ENCODE measurements around the gene PRUNE2. TPM values are rescaled to one million over a fixed set of nuclear protein-coding genes. Genes with fewer than 3 reads are reported as not detected.

The PRUNE2 gene
- total and polyA plus RNA-seq, 12 donors: 1.9 to 68.0 (median 11.2) TPM

- 64 to 80% (median 67%) methylated on average over 2 of the region's 2 CpGs for WGBS, 4 donors
- no peak overlapping the region for H3K4me3 ChIP-seq
- no peak overlapping the region for H3K27ac ChIP-seq
- no peaks in the 10 kb centered on the region for H3K9me3 ChIP-seq (replicated peaks in 1 of 3)
- no peaks in the 10 kb centered on the region for H3K27me3 ChIP-seq
- DNase-seq: no peak
- H3K36me3 ChIP-seq (replicated peaks in 1 of 2): no peaks in the 10 kb centered on the region
- TF ChIP-seq POLR2A (IDR thresholded peaks at IDR 0.05): no peak
- no peak for TF ChIP-seq CTCF (IDR thresholded peaks at IDR 0.05)
- intact Hi-C loops (cut with DNase I): no loop called here
- H3K4me1 ChIP-seq (replicated peaks in 1 of 2): no peaks in the 10 kb centered on the region
Observed at GRCh38 chr9:76681556-76681955, 224.4 kb downstream of the PRUNE2 start.

- H3K27me3 ChIP-seq: no peaks in the 10 kb centered on the region
- TF ChIP-seq CTCF (IDR thresholded peaks at IDR 0.05) (no peak), POLR2A (IDR thresholded peaks at IDR 0.05) (no peak)
- no peaks in the 10 kb centered on the region for H3K4me1 ChIP-seq (replicated peaks in 1 of 2)
- no peak for DNase-seq
- H3K27ac ChIP-seq: no peak overlapping the region
- H3K9me3 ChIP-seq (replicated peaks in 1 of 3): no peaks in the 10 kb centered on the region
- intact Hi-C loops (cut with DNase I): no loop called here
- H3K36me3 ChIP-seq (replicated peaks in 1 of 2): no peaks in the 10 kb centered on the region
- H3K4me3 ChIP-seq: no peak overlapping the region
- WGBS, 4 donors: 80 to 87% (median 84%) methylated on average over 10 of the region's 10 CpGs
Observed at GRCh38 chr9:76680716-76681425, 225.0 kb downstream of the PRUNE2 start.

- Histone ChIP-seq H3K9me3 (replicated peaks in 1 of 3) (no peaks in the 10 kb centered on the region), H3K4me3 (no peak overlapping the region), H3K4me1 (replicated peaks in 1 of 2) (no peaks in the 10 kb centered on the region), H3K36me3 (replicated peaks in 1 of 2) (no peaks in the 10 kb centered on the region), H3K27ac (no peak overlapping the region), H3K27me3 (no peaks in the 10 kb centered on the region)
- 70 to 82% (median 76%) methylated on average over 13 to 15 of the region's 15 CpGs for WGBS, 4 donors
- DNase-seq: peak in 2 of 7 donors; percentile 12 to 30
- TF ChIP-seq POLR2A (IDR thresholded peaks at IDR 0.05): no peak
- no peak for TF ChIP-seq CTCF (IDR thresholded peaks at IDR 0.05)
- intact Hi-C loops (cut with DNase I): no loop called here
Observed at GRCh38 chr9:76677481-76678055, 228.3 kb downstream of the PRUNE2 start.

- Histone ChIP-seq H3K4me1 (replicated peaks in 1 of 2) (no peaks in the 10 kb centered on the region), H3K4me3 (no peak overlapping the region), H3K9me3 (replicated peaks in 1 of 3) (no peaks in the 10 kb centered on the region), H3K27ac (no peak overlapping the region), H3K36me3 (replicated peaks in 1 of 2) (no peaks in the 10 kb centered on the region), H3K27me3 (no peaks in the 10 kb centered on the region)
- DNase-seq: no peak
- intact Hi-C loops (cut with DNase I): no loop called here
- TF ChIP-seq CTCF (IDR thresholded peaks at IDR 0.05) (no peak), POLR2A (IDR thresholded peaks at IDR 0.05) (no peak)
- WGBS, 4 donors: 69 to 81% (median 76%) methylated on average over 4 of the region's 4 CpGs
Observed at GRCh38 chr9:76676857-76677256, 229.1 kb downstream of the PRUNE2 start.

Data from adrenal gland (tissue), 12 donors.